ENCODE results near the gene UBR2. TPM values are rescaled to one million over a fixed set of nuclear protein-coding genes. Genes with fewer than 3 reads are reported as not detected.

UBR2 gene
- total and polyA plus RNA-seq, 9 of the 15 experiments (the other 6 are each of a cell fraction or from before 2014, with no cell fraction given), result 9.1 to 38.9 (median 23.4) TPM

GRCh38 chr6:42563697-42564505, at the start of gene UBR2 (continued):
- no peak for TF ChIP-seq MCM3 (IDR thresholded peaks at IDR 0.05)
- peak; percentile 93; the same call in 1 of the 2 replicates for TF ChIP-seq MTA3 (IDR thresholded peaks at IDR 0.05; ENCODE audit: borderline replicate concordance)
- TF ChIP-seq SREBF2 (CRISPR knock-in tag; IDR thresholded peaks at IDR 0.05), result no peak
- TF ChIP-seq GTF2E2 (tag; IDR thresholded peaks at IDR 0.05), result no peak
- peak; percentile 63; the same call in 1 of the 2 replicates for TF ChIP-seq EP300 (IDR thresholded peaks at IDR 0.05; ENCODE audit: low read length)
- TF ChIP-seq PHB (CRISPR knock-in tag; IDR thresholded peaks at IDR 0.05), result no peak
- TF ChIP-seq HNRNPUL1 (IDR thresholded peaks at IDR 0.05; ENCODE audit: low read length), result no peak
- no peak for TF ChIP-seq ARID2 (IDR thresholded peaks at IDR 0.05)
- no peak for TF ChIP-seq HDAC3 (IDR thresholded peaks at IDR 0.05; ENCODE audit: borderline replicate concordance, partially characterized antibody)
- TF ChIP-seq DEAF1 (CRISPR knock-in tag; IDR thresholded peaks at IDR 0.05), result no peak
- TF ChIP-seq ZNF311 (CRISPR knock-in tag; IDR thresholded peaks at IDR 0.05), result no peak
- TF ChIP-seq ATF3 (IDR thresholded peaks at IDR 0.05), result peak; percentile 68; the same call in 1 of the 2 replicates
- TF ChIP-seq ATF3 (CRISPR knock-in tag; conservative IDR thresholded peaks at IDR 0.05), result peak; percentile 88; the same call in 1 of the 2 replicates
- TF ChIP-seq FOXK1 (CRISPR knock-in tag; IDR thresholded peaks at IDR 0.05; ENCODE audit: borderline replicate concordance), result peak; percentile 84
- peak; percentile 70; the same call in 1 of the 2 replicates for TF ChIP-seq ARID3A (IDR thresholded peaks at IDR 0.05; ENCODE audit: borderline replicate concordance, low read depth, low read length)
- TF ChIP-seq NCOA1 (IDR thresholded peaks at IDR 0.05; ENCODE audit: low read depth), result peak; percentile 45; the same call in 1 of the 2 replicates
- no peak for TF ChIP-seq MED1 (CRISPR knock-in tag; IDR thresholded peaks at IDR 0.05; ENCODE audit: borderline replicate concordance)
- peak in 1 of 2 experiments; percentile 19; a peak in 1 of 4 replicates for TF ChIP-seq ETV6 (IDR thresholded peaks at IDR 0.05; ENCODE audit: borderline replicate concordance in 1 of 2, low read depth in 2 of 2, low read length in 1 of 2)
- TF ChIP-seq ETV6 (CRISPR knock-in tag; IDR thresholded peaks at IDR 0.05; ENCODE audit: borderline replicate concordance), result no peak
- 0 out of 2 replicates have a peak, but pooled peaks have one; percentile 36 for TF ChIP-seq SRSF3 (IDR thresholded peaks at IDR 0.05; ENCODE audit: insufficient read depth, low read length)
- no peak; a peak in 1 of 3 replicates for TF ChIP-seq CBX3 (IDR thresholded peaks at IDR 0.05; ENCODE audit: borderline replicate concordance in 1 of 2, low read length in 2 of 2)
- no peak for TF ChIP-seq ETS2 (tag; IDR thresholded peaks at IDR 0.05; ENCODE audit: borderline replicate concordance, poor library complexity, severe bottlenecking)
- peak; percentile 94 for TF ChIP-seq POLR2B (IDR thresholded peaks at IDR 0.05; ENCODE audit: low read depth, partially characterized antibody)
- no peak for TF ChIP-seq TGIF2 (CRISPR knock-in tag; IDR thresholded peaks at IDR 0.05)
